Common myeloid progenitor, CD34-positive (primary cell): ENCODE results near the gene UGT2A1. TPM values are rescaled to one million over a fixed set of nuclear protein-coding genes. Genes with fewer than 3 reads are reported as not detected.
A peak's percentile ranks its signal among the peaks of the same experiment; 100 is the strongest.

ENCODE experiments used
- CTCF ChIA-PET: fragments of 350-600 bp; sonication (Branson Sonifier 250); formaldehyde crosslinking; loops from one replicate; lab custom pipeline; 2021; ENCODE audit warnings: antibody characterized with exemption; lab: Charles Lee
- POLR2A ChIA-PET: fragments of 350-600 bp; sonication (Branson Sonifier 250); formaldehyde crosslinking; loops from one replicate; lab custom pipeline; 2021; ENCODE audit warnings: antibody characterized with exemption; lab: Charles Lee
- DNase-seq, 3 donors: peaks; one replicate each; pipeline versions ENCODE4 v3.0.0 to v3.0.0-alpha.2; 2013
- H3K27ac ChIP-seq, 2 experiments: 1 replicate in 1 of 2; 2 replicates in 1 of 2; pipeline ENCODE4 v1.7.0; 2013; ENCODE audit warnings: inconsistent platforms in 2 of 2, low read length in 2 of 2, mild to moderate bottlenecking in 2 of 2, low read depth in 1 of 2, moderate library complexity in 1 of 2; ENCODE audit not compliant: severe bottlenecking in 2 of 2, insufficient read depth in 1 of 2, poor library complexity in 1 of 2
- H3K27me3 ChIP-seq, 5 experiments: replicated peaks in 2 of 5; 1 replicate in 3 of 5; 2 replicates in 2 of 5; pipeline versions ENCODE4 v1.6.1 to v1.7.0; 2013; ENCODE audit warnings: low read length in 4 of 5, mild to moderate bottlenecking in 2 of 5, moderate library complexity in 2 of 5, inconsistent platforms in 1 of 5; ENCODE audit not compliant: insufficient read depth in 5 of 5, control insufficient read depth in 4 of 5
- H3K36me3 ChIP-seq, 4 experiments: 1 replicate in 2 of 4; 2 replicates in 2 of 4; pipeline versions ENCODE4 v1.6.1 to v1.7.0; 2013; ENCODE audit warnings: low read length in 3 of 4, control low read depth in 1 of 4, mild to moderate bottlenecking in 1 of 4; ENCODE audit not compliant: control insufficient read depth in 4 of 4, insufficient read depth in 4 of 4
- H3K4me1 ChIP-seq, 4 experiments: 1 replicate in 3 of 4; 2 replicates in 1 of 4; pipeline versions ENCODE4 v1.6.1 to v1.7.1; 2013; ENCODE audit warnings: low read length in 3 of 4, mild to moderate bottlenecking in 3 of 4, control low read depth in 1 of 4, inconsistent platforms in 1 of 4, moderate library complexity in 1 of 4; ENCODE audit not compliant: control insufficient read depth in 4 of 4, insufficient read depth in 4 of 4; ENCODE audit errors: control extremely low read depth in 1 of 4
- H3K4me3 ChIP-seq, 7 experiments: 1 replicate in 4 of 7; 2 replicates in 3 of 7; pipeline versions ENCODE4 v1.5.1 to v1.7.0; 2013; ENCODE audit warnings: mild to moderate bottlenecking in 7 of 7, low read length in 6 of 7, moderate library complexity in 6 of 7, inconsistent platforms in 2 of 7, low read depth in 2 of 7, control low read depth in 1 of 7; ENCODE audit not compliant: insufficient read depth in 4 of 7, control insufficient read depth in 1 of 7; ENCODE audit errors: extremely low read depth in 1 of 7
- H3K9me3 ChIP-seq, 5 experiments: 1 replicate in 4 of 5; 2 replicates in 1 of 5; pipeline versions ENCODE4 v1.6.1 to v1.7.1; 2013; ENCODE audit warnings: low read length in 4 of 5, mild to moderate bottlenecking in 2 of 5, inconsistent platforms in 1 of 5, low read depth in 1 of 5, moderate library complexity in 1 of 5; ENCODE audit not compliant: control insufficient read depth in 4 of 5, insufficient read depth in 2 of 5; ENCODE audit errors: control extremely low read depth in 1 of 5
- WGBS: methylation state at CpG from one replicate; pipeline ENCODE4 v1.1.5; 2013; ENCODE audit not compliant: insufficient coverage; 5-methylcytosine and 5-hydroxymethylcytosine counted together
- polyA plus RNA-seq: library from polyadenylated mRNA; unstranded; fragments of 120-200 nt; gene quantifications from one replicate; pipeline ENCODE4 v1.2.1, GENCODE V29; 2013

The UGT2A1 gene
- not detected for polyA plus RNA-seq

DNA sequence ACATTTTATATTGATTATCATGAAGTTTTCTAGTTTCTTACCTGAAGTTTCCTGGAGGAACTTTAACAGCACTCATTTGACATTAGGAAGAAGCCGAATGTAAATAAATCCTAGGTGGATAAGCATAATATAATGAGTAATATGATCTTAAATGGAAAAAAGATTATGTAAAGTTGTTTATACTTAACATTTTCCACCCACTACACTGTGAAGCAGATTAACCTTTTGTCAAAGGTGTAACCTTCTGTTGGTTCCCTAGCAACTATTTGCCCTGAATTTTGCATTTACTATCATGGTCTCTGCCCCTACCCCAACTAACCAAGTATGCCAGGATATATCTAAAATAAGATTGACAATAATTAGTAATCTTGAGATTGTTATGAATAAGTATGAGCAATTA lies at the start of gene UGT2A1:
TSS of gene UGT2A1 (minus strand) at position 101 of the 400 bp plus-strand sequence. CDS start 5,603 bp downstream, outside the sequence.
- no peak within 1 kb of the TSS for H3K4me3 ChIP-seq
- DNase-seq: no peak
- H3K27me3 ChIP-seq: no peaks in the 10 kb centered on the region
- H3K27ac ChIP-seq: no peak within 1 kb of the TSS
- WGBS: no CpG with 5 or more reads among the region's 1 CpG
- H3K4me1 ChIP-seq: no peaks in the 10 kb centered on the region
- CTCF ChIA-PET: no interaction called here
- POLR2A ChIA-PET: no interaction called here
- H3K36me3 ChIP-seq: no peaks in the 10 kb centered on the region
- H3K9me3 ChIP-seq: peaks cover 0 to under 1% (median 0%) of the 10 kb centered on the region in 5 experiments

DNA sequence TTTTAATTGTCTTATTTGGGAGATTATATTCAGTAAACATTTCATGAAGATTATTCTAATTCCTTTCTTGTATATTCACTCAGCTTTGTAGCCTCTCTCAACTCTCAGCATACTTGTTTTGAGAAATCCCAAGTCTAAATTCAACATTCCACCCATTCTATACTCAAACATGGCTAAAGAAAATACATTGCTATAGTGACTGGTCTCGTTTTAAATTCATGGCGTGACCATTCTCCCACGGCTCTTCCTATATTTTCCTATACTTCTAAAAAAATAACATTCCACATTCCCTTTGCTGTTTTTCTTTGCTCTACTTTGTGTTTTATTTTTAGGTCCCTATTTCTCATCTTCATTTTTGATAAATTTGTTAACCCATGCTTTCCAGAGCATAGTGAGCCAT lies 49.2 kb upstream of the UGT2A1 start:
- 100% methylated on average over 3 of the region's 3 CpGs for WGBS
- CTCF ChIA-PET: interaction anchor here (1.1 kb wide), 1 partner anchor 20 kb away, joined by 3 read pairs; no protein-coding TSS in a partner anchor

DNA sequence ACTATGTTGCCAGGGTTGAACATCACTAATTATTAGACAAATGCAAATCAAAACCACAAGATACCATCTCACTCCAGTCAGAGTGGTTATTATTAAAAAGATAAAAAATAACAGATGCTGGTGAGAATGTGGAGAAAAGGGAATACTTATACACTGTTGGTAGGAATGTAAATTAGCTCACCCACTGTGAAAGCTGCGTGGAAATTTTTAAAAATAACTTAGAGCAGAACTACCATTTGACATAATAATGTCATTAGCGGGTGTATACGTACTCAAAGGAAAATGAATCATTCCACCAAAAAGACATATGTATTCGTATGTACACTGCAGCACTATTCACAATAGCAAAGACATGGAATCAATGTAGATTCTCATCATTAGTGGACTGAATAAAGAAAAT lies 48.6 kb upstream of the UGT2A1 start:
- Histone ChIP-seq H3K27ac (no peak overlapping the region), H3K9me3 (peaks cover 0 to 2% (median 0%) of the 10 kb centered on the region in 5 experiments), H3K4me3 (no peak overlapping the region), H3K4me1 (no peaks in the 10 kb centered on the region), H3K27me3 (no peaks in the 10 kb centered on the region), H3K36me3 (no peaks in the 10 kb centered on the region)
- DNase-seq: no peak
- POLR2A ChIA-PET: no interaction called here
- CTCF ChIA-PET: interaction anchor here (1.1 to 1.6 kb wide), 2 partner anchors 20 to 179 kb away, joined by 3 to 10 read pairs; no protein-coding TSS in a partner anchor
- 100% methylated on average over 1 of the region's 4 CpGs for WGBS

More for the DNA sequence above, 49.2 kb upstream of the UGT2A1 start:
- peaks cover 0 to 2% (median 0%) of the 10 kb centered on the region in 5 experiments for H3K9me3 ChIP-seq
- no peak for DNase-seq
- no peaks in the 10 kb centered on the region for H3K36me3 ChIP-seq
- H3K27ac ChIP-seq: no peak overlapping the region
- no peak overlapping the region for H3K4me3 ChIP-seq
- H3K4me1 ChIP-seq: no peaks in the 10 kb centered on the region
- POLR2A ChIA-PET: interaction anchor here (0.7 kb wide), 1 partner anchor 122 kb away, joined by 6 read pairs; no protein-coding TSS in a partner anchor
- H3K27me3 ChIP-seq: no peaks in the 10 kb centered on the region

- DNase-seq: no peak
- POLR2A ChIA-PET: no interaction called here
- Histone ChIP-seq H3K36me3 (no peaks in the 10 kb centered on the region), H3K9me3 (peaks cover 0 to 2% (median 0%) of the 10 kb centered on the region in 5 experiments), H3K4me3 (no peak overlapping the region), H3K4me1 (no peaks in the 10 kb centered on the region), H3K27ac (no peak overlapping the region), H3K27me3 (no peaks in the 10 kb centered on the region)
- CTCF ChIA-PET: interaction anchor here (1.0 to 1.9 kb wide), 2 partner anchors 7 to 17 kb away, joined by 3 to 6 read pairs; no protein-coding TSS in a partner anchor
- no CpG with 5 or more reads among the region's 1 CpG for WGBS
These were observed 44.6 kb upstream of the UGT2A1 start for GRCh38 chr4:69697536-69698242.

DNA sequence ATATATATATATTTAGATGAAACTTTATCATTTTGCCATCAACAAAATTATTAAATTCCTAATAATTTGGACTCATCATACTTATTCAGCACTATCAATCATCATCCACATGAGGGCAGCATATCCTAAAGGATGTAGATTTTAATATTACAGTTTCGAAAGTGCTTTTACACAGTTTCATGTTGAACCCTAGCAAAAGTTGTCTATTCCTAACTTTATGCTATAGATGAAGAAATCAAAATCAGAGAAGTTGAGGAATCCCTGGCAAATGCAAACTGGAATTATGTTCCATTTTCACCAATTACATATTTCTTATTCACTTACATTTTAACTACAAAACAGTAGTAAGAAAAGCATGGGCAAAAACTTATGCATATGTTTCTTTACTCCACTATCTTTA lies 36.6 kb upstream of the UGT2A1 start:
- Histone ChIP-seq H3K4me1 (peaks cover 0 to 2% (median 0%) of the 10 kb centered on the region in 4 experiments), H3K27me3 (no peaks in the 10 kb centered on the region), H3K36me3 (no peaks in the 10 kb centered on the region), H3K9me3 (no peaks in the 10 kb centered on the region), H3K4me3 (peak overlapping the region in 1 of 7 experiments; percentile 45), H3K27ac (no peak overlapping the region)
- peak; percentile 44 to 70 (median 61) for DNase-seq
- ChIA-PET POLR2A (no interaction called here), CTCF (interaction anchor here (0.8 to 2.1 kb wide), 7 partner anchors 9 to 494 kb away, joined by 3 to 17 read pairs (median 6); no protein-coding TSS in a partner anchor)
- no CpG with 5 or more reads among the region's 1 CpG for WGBS

DNA sequence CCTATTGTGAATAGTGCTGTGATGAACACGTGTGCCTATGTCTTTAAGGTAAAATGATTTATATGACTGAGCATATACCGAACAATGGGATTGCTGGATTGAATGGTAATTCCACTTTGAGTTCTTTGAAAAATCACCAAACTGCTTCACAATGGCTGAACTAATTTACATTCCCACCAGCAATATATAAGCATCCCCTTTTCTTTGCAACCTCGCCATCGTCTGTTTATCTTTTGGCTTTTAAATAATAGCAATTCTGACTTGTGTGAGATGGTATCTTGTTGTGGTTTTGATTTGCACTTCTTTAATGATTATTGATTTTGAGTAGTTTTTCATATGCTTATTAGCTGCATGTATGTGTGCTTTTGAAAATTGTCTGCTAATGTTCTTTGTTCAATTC lies 31.8 kb upstream of the UGT2A1 start:
- no peak for DNase-seq
- peaks cover 0 to 2% (median 0%) of the 10 kb centered on the region in 4 experiments for H3K4me1 ChIP-seq
- no peaks in the 10 kb centered on the region for H3K36me3 ChIP-seq
- no peak overlapping the region for H3K27ac ChIP-seq
- no CpG with 5 or more reads among the region's 4 CpGs for WGBS
- POLR2A ChIA-PET: no interaction called here
- H3K4me3 ChIP-seq: no peak overlapping the region
- CTCF ChIA-PET: interaction anchor here (1.2 kb wide), 1 partner anchor 138 kb away, joined by 3 read pairs; no protein-coding TSS in a partner anchor
- H3K27me3 ChIP-seq: no peaks in the 10 kb centered on the region
- no peaks in the 10 kb centered on the region for H3K9me3 ChIP-seq

- Histone ChIP-seq H3K9me3 (no peaks in the 10 kb centered on the region), H3K36me3 (no peaks in the 10 kb centered on the region), H3K4me1 (no peaks in the 10 kb centered on the region), H3K4me3 (no peak overlapping the region), H3K27ac (no peak overlapping the region), H3K27me3 (peaks cover 0 to 3% (median 0%) of the 10 kb centered on the region in 5 experiments)
- POLR2A ChIA-PET: no interaction called here
- CTCF ChIA-PET: no interaction called here
- no peak for DNase-seq
These were observed 15.6 kb upstream of the UGT2A1 start for GRCh38 chr4:69668680-69669079.
